IMR-90 (cell line): Measurements from ENCODE around the gene SYNE1. TPM values are rescaled to one million over a fixed set of nuclear protein-coding genes. Genes with fewer than 3 reads are reported as not detected.

Source experiments
- ATAC-seq: fragments of 200-7000 bp; cut with Tn5 transposase; 2 replicates; pipeline ENCODE4 v1.9.1; 2020; ENCODE audit warnings: low read depth, mild to moderate bottlenecking, moderate library complexity
- BruUV-seq: library from RNA; stranded (reverse); fragments of 400-500 nt; replicated peaks from 2 replicates; lab custom pipeline; 2021; lab: Mats Ljungman, UMichigan
- CTCF ChIA-PET: fragments of 300-600 bp; formaldehyde crosslinking; extraction: SDS; loops from one replicate; lab custom pipeline; 2021; ENCODE audit warnings: antibody characterized with exemption; lab: Yijun Ruan, JAX
- POLR2A ChIA-PET: fragments of 300-600 bp; sonication (Branson Sonifier 250); formaldehyde crosslinking; loops from one replicate; lab custom pipeline; 2022; ENCODE audit warnings: antibody characterized with exemption; ENCODE audit not compliant: unreplicated experiment; lab: Charles Lee
- DNase-seq: peaks from one replicate; pipeline ENCODE4 v3.0.0; 2013
- H2AFZ ChIP-seq: replicated peaks from 2 replicates; pipeline ENCODE3; 2013; ENCODE audit warnings: low read length, mild to moderate bottlenecking; ENCODE audit not compliant: poor library complexity
- H2AK5ac ChIP-seq: 2 replicates; pipeline ENCODE4 v1.6.1; 2013; ENCODE audit warnings: low read depth, low read length, inconsistent platforms
- H2AK9ac ChIP-seq: replicated peaks from 2 replicates; pipeline ENCODE3; 2013; ENCODE audit warnings: mild to moderate bottlenecking, low read depth, low read length, moderate library complexity; ENCODE audit not compliant: poor library complexity
- H2BK120ac ChIP-seq: 2 replicates; pipeline ENCODE4 v1.6.1; 2013; ENCODE audit warnings: low read depth, low read length, inconsistent platforms
- H2BK15ac ChIP-seq: 3 replicates; pipeline ENCODE4 v1.6.1; 2013; ENCODE audit warnings: low read depth, low read length, inconsistent platforms
- H2BK20ac ChIP-seq: 2 replicates; pipeline ENCODE4 v1.6.1; 2013; ENCODE audit warnings: low read depth, mild to moderate bottlenecking, inconsistent platforms, low read length, moderate library complexity
- H2BK5ac ChIP-seq: 2 replicates; pipeline ENCODE4 v1.6.1; 2013; ENCODE audit warnings: mild to moderate bottlenecking, low read depth, low read length, inconsistent platforms; ENCODE audit not compliant: poor library complexity, severe bottlenecking
- H3K14ac ChIP-seq: replicated peaks from 2 replicates; pipeline ENCODE4 v1.6.1; 2013; ENCODE audit warnings: low read depth, low read length, inconsistent platforms
- H3K18ac ChIP-seq: 2 replicates; pipeline ENCODE4 v1.6.1; 2013; ENCODE audit warnings: low read depth, low read length, control low read depth
- H3K23ac ChIP-seq: 2 replicates; pipeline ENCODE4 v1.6.1; 2013; ENCODE audit warnings: low read depth, low read length, inconsistent platforms
- H3K27ac ChIP-seq: 2 replicates; pipeline ENCODE4 v1.5.1; 2013; ENCODE audit warnings: mild to moderate bottlenecking, control low read depth, low read length; ENCODE audit not compliant: insufficient read depth
- H3K27me3 ChIP-seq: 2 replicates; pipeline ENCODE4 v1.6.1; 2013; ENCODE audit warnings: low read length; ENCODE audit not compliant: control insufficient read depth, insufficient read depth
- H3K36me3 ChIP-seq: 2 replicates; pipeline ENCODE4 v1.6.1; 2013; ENCODE audit warnings: low read length, mixed read lengths; ENCODE audit not compliant: control insufficient read depth, insufficient read depth
- H3K4ac ChIP-seq: 2 replicates; pipeline ENCODE4 v1.6.1; 2013; ENCODE audit warnings: low read depth, low read length, inconsistent platforms
- H3K4me1 ChIP-seq: 2 replicates; pipeline ENCODE4 v1.6.1; 2013; ENCODE audit warnings: low read length, mixed read lengths; ENCODE audit not compliant: control insufficient read depth, insufficient read depth
- H3K4me2 ChIP-seq: 2 replicates; pipeline ENCODE4 v1.6.1; 2013; ENCODE audit warnings: low read depth, mild to moderate bottlenecking, control low read depth, low read length, moderate library complexity
- H3K4me3 ChIP-seq: 2 replicates; pipeline ENCODE4 v1.5.1; 2013; ENCODE audit warnings: low read depth, mild to moderate bottlenecking, control low read depth, low read length, moderate library complexity; ENCODE audit not compliant: insufficient read depth
- H3K56ac ChIP-seq: 2 replicates; pipeline ENCODE4 v1.6.1; 2013; ENCODE audit warnings: low read length, inconsistent platforms; ENCODE audit not compliant: insufficient read depth; ENCODE audit errors: extremely low read depth
- H3K79me1 ChIP-seq, 2 experiments: 2 replicates each; pipeline ENCODE4 v1.6.1; 2013; ENCODE audit warnings: low read length in 2 of 2, inconsistent platforms in 1 of 2, low read depth in 1 of 2
- H3K9ac ChIP-seq: 2 replicates; pipeline ENCODE4 v1.6.1; 2013; ENCODE audit warnings: low read depth, low read length, control low read depth
- H3K9me1 ChIP-seq: 2 replicates; pipeline ENCODE4 v1.6.1; 2013; ENCODE audit warnings: low read length, inconsistent platforms; ENCODE audit not compliant: insufficient read depth
- H3K9me3 ChIP-seq: 2 replicates; pipeline ENCODE4 v1.6.1; 2013; ENCODE audit warnings: low read length; ENCODE audit not compliant: control insufficient read depth, insufficient read depth
- H4K20me1 ChIP-seq: 2 replicates; pipeline ENCODE4 v1.6.1; 2013; ENCODE audit warnings: low read length, inconsistent platforms; ENCODE audit not compliant: insufficient read depth
- H4K5ac ChIP-seq: 2 replicates; pipeline ENCODE4 v1.6.1; 2013; ENCODE audit warnings: mild to moderate bottlenecking, low read depth, low read length, control low read depth
- H4K8ac ChIP-seq, 2 experiments: 2 replicates each; pipeline ENCODE4 v1.6.1; 2013; ENCODE audit warnings: low read depth in 2 of 2, low read length in 2 of 2, control low read depth in 1 of 2, inconsistent platforms in 1 of 2
- H4K91ac ChIP-seq: 2 replicates; pipeline ENCODE4 v1.6.1; 2013; ENCODE audit warnings: low read depth, low read length, inconsistent platforms; ENCODE audit not compliant: insufficient read depth
- BHLHE40 ChIP-seq: fragments of 150-350 bp; IDR thresholded peaks from 2 replicates; pipeline ENCODE4 v1.6.1; 2016; ENCODE audit warnings: mild to moderate bottlenecking, low read depth, low read length
- CEBPB ChIP-seq: IDR thresholded peaks from 2 replicates; pipeline ENCODE4 v1.6.1; 2012; ENCODE audit warnings: low read depth, low read length, improper control_type of control experiment
- MAFK ChIP-seq: IDR thresholded peaks from 2 replicates; pipeline ENCODE4 v1.6.1; 2012; ENCODE audit warnings: low read depth, low read length, improper control_type of control experiment
- MXI1 ChIP-seq: IDR thresholded peaks from 2 replicates; pipeline ENCODE4 v1.6.1; 2012; ENCODE audit warnings: low read depth, mild to moderate bottlenecking, low read length, moderate library complexity, borderline replicate concordance
- NFE2L2 ChIP-seq: fragments of 150-350 bp; IDR thresholded peaks from 2 replicates; pipeline ENCODE4 v1.6.1; 2016; ENCODE audit warnings: low read depth, mild to moderate bottlenecking, low read length
- POLR2A ChIP-seq: IDR thresholded peaks from 2 replicates; pipeline ENCODE4 v1.6.1; 2012; ENCODE audit warnings: mild to moderate bottlenecking, low read depth, low read length
- RAD21 ChIP-seq: IDR thresholded peaks from 2 replicates; pipeline ENCODE4 v1.6.1; 2012; ENCODE audit warnings: low read length, improper control_type of control experiment
- RCOR1 ChIP-seq: IDR thresholded peaks from 2 replicates; pipeline ENCODE4 v1.6.1; 2012; ENCODE audit warnings: mild to moderate bottlenecking, low read length, improper control_type of control experiment; ENCODE audit not compliant: insufficient replicate concordance
- RFX5 ChIP-seq: IDR thresholded peaks from 2 replicates; pipeline ENCODE4 v1.8.0; 2012; ENCODE audit warnings: low read depth, mild to moderate bottlenecking, low read length, moderate library complexity
- SMC3 ChIP-seq: fragments of 150-350 bp; IDR thresholded peaks from 2 replicates; pipeline ENCODE4 v1.6.1; 2016; ENCODE audit warnings: low read depth, mild to moderate bottlenecking, antibody characterized with exemption, low read length, moderate library complexity
- WGBS, 2 experiments: methylation state at CpG; one replicate each; pipeline versions ENCODE4 v1.1.5 to v1.1.7; 2013; ENCODE audit warnings: missing lambda C conversion rate in 2 of 2; ENCODE audit not compliant: insufficient read length in 1 of 2; ENCODE audit errors: extremely low coverage in 2 of 2; 5-methylcytosine and 5-hydroxymethylcytosine counted together
- dilution Hi-C: fragments of 300-500 bp; cut with HindIII; formaldehyde crosslinking; loops from one replicate; pipeline ENCODE4 v1.14.3; 2018; ENCODE audit warnings: low sequenced_read_pairs; ENCODE audit not compliant: unreplicated experiment
- in situ Hi-C: fragments of 300-500 bp; cut with MboI; formaldehyde crosslinking; loops from 3 replicates; pipeline ENCODE4 v1.14.3; 2019; ENCODE audit warnings: low sequenced_read_pairs, inconsistent platforms, mixed read lengths
- intact Hi-C: fragments of 100-400 bp; cut with micrococcal nuclease; formaldehyde crosslinking; loops from 2 replicates; pipeline ENCODE4 v1.10.0; 2022
- polyA plus RNA-seq, 3 experiments: library from polyadenylated mRNA; depleted of rRNA; stranded (reverse); fragments of >200 nt; gene quantifications; 2 replicates each; pipeline ENCODE4 v1.2.3, GENCODE V29; 2012; ENCODE audit warnings: low replicate concordance in 1 of 3
- total RNA-seq: library from RNA; depleted of rRNA; stranded (reverse); fragments of >200 nt; gene quantifications from 2 replicates; pipeline ENCODE4 v1.2.3, GENCODE V29; 2012
- TF ChIP-seq, protein P1 (sequence below): conservative IDR thresholded peaks from 2 replicates; pipeline ENCODE4 v1.5.1; 2012; ENCODE audit warnings: mild to moderate bottlenecking, low read depth, low read length, improper control_type of control experiment
- TF ChIP-seq, protein P2 (sequence below): fragments of 150-350 bp; IDR thresholded peaks from 2 replicates; pipeline ENCODE4 v1.6.1; 2016; ENCODE audit warnings: low read depth, mild to moderate bottlenecking, low read length, moderate library complexity, borderline replicate concordance

SYNE1 gene
- total and polyA plus RNA-seq, 2 of the 4 experiments (the other 2 are of a cell fraction): 34.1 to 159 TPM

DNA sequence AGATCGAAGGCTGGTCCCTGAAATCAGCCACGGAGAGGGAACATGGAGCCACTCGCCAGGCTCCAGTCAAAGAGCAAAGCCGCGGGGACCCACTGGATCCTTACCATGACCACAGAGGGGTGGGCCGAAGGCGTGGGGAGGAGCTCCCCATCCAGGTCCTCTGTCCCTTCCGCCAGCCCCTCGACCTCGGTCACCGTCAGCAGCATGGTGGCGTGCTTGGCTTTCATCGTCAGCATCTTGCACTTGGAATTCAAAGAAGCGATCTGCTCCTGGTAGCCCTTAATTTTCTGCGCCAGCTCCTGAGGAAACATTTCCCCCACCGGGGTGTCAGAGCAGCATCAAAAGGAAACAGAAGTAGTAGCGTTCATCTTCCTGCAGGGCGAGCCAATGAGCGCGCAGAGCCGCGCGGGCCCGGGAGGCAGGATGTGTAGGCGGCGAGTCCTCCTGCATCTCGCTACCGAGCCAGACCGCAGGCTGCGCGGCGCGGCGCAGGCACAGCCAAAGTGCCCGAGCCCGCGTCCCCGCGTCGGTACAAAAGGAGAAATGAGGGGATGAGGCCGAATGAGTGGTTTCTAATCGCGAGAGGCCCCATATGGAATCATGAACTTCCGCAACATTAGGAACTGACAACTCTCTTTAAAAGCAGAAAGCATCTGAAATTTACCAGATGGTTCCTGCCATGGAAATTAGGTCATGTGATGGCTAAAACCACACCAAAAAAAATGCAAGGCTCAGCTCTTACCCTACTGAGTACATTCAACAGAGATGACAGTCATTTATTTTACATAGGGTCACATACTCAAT is 335.2 kb downstream of the SYNE1 start:
- peak overlapping the region; percentile 63 for H4K5ac ChIP-seq
- no peaks in the 10 kb centered on the region for H3K27me3 ChIP-seq
- ChIA-PET POLR2A (interaction anchor here (0.6 to 1.1 kb wide), 2 partner anchors 15 to 18 kb away, joined by 3 to 6 read pairs; no protein-coding TSS in a partner anchor), CTCF (interaction anchor here (0.6 to 2.1 kb wide), 4 partner anchors 16 to 63 kb away, joined by 3 to 10 read pairs (median 6); no protein-coding TSS in a partner anchor)
- 0% methylated on average over 17 of the region's 44 CpGs; no CpG with 5 or more reads in 1 of the 2 experiments for WGBS, 2 experiments
- H3K23ac ChIP-seq: peak overlapping the region; percentile 50; the same call in 1 of the 2 replicates
- dilution Hi-C loops: no loop called here
- peaks cover 7% of the 10 kb centered on the region for H3K36me3 ChIP-seq
- H3K27ac ChIP-seq: peak overlapping the region; percentile 86
- H3K4me3 ChIP-seq: peak overlapping the region; percentile 77
- peak overlapping the region; percentile 76 for H2BK120ac ChIP-seq
- peak overlapping the region; percentile 56; the same call in 1 of the 2 replicates for H3K14ac ChIP-seq
- peaks cover 6% of the 10 kb centered on the region; the same call in 1 of the 2 replicates for H3K9me1 ChIP-seq
- in situ Hi-C loops: no loop called here
- intact Hi-C loops: loop anchor here (1.0 to 10.0 kb wide), 2 partner anchors 36 to 373 kb away; no protein-coding TSS in a partner anchor
- peak overlapping the region; percentile 52 for H2BK20ac ChIP-seq
- peak overlapping the region; percentile 61; the same call in 1 of the 2 replicates for H4K91ac ChIP-seq
- H2AK9ac ChIP-seq: peak overlapping the region; percentile 83
- peak overlapping the region; percentile 47; the same call in 2 of the 3 replicates for H2BK15ac ChIP-seq
- peak overlapping the region; percentile 57; the same call in 1 of the 2 replicates for H3K56ac ChIP-seq
- peak overlapping the region; percentile 20 to 72; a peak in 1 of 4 replicates for H4K8ac ChIP-seq
- peak overlapping the region; percentile 68 for H3K4ac ChIP-seq
- peak overlapping the region; percentile 78 for H3K18ac ChIP-seq
- peak overlapping the region; percentile 78 for H2BK5ac ChIP-seq
- peak; percentile 98 for ATAC-seq
- H2AK5ac ChIP-seq: no peak overlapping the region
- H4K20me1 ChIP-seq: peaks cover 3% of the 10 kb centered on the region
- no TSS peak for BruUV-seq
- H3K9ac ChIP-seq: peak overlapping the region; percentile 60
- DNase-seq: peak; percentile 90
- peaks cover 5% of the 10 kb centered on the region; the same call in 1 of the 2 replicates for H3K4me1 ChIP-seq
- peaks cover 9 to 10% of the 10 kb centered on the region in 2 experiments; a peak in 3 of 4 replicates for H3K79me1 ChIP-seq
- peak overlapping the region; percentile 93 for H2AFZ ChIP-seq
- H3K9me3 ChIP-seq: no peaks in the 10 kb centered on the region
- H3K4me2 ChIP-seq: peak overlapping the region; percentile 89
- TF ChIP-seq RFX5: no peak
- TF ChIP-seq CEBPB: no peak
- TF ChIP-seq RCOR1: no peak
- TF ChIP-seq, protein P1, sequence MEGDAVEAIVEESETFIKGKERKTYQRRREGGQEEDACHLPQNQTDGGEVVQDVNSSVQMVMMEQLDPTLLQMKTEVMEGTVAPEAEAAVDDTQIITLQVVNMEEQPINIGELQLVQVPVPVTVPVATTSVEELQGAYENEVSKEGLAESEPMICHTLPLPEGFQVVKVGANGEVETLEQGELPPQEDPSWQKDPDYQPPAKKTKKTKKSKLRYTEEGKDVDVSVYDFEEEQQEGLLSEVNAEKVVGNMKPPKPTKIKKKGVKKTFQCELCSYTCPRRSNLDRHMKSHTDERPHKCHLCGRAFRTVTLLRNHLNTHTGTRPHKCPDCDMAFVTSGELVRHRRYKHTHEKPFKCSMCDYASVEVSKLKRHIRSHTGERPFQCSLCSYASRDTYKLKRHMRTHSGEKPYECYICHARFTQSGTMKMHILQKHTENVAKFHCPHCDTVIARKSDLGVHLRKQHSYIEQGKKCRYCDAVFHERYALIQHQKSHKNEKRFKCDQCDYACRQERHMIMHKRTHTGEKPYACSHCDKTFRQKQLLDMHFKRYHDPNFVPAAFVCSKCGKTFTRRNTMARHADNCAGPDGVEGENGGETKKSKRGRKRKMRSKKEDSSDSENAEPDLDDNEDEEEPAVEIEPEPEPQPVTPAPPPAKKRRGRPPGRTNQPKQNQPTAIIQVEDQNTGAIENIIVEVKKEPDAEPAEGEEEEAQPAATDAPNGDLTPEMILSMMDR: peak; percentile 49
- TF ChIP-seq BHLHE40: peak; percentile 10; the same call in 1 of the 2 replicates
- TF ChIP-seq MXI1: peak; percentile 81; the same call in 1 of the 2 replicates
- TF ChIP-seq, protein P2, sequence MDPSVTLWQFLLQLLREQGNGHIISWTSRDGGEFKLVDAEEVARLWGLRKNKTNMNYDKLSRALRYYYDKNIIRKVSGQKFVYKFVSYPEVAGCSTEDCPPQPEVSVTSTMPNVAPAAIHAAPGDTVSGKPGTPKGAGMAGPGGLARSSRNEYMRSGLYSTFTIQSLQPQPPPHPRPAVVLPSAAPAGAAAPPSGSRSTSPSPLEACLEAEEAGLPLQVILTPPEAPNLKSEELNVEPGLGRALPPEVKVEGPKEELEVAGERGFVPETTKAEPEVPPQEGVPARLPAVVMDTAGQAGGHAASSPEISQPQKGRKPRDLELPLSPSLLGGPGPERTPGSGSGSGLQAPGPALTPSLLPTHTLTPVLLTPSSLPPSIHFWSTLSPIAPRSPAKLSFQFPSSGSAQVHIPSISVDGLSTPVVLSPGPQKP: no peak
- TF ChIP-seq SMC3: peak; percentile 25
- peak; percentile 58; the same call in 1 of the 2 replicates for TF ChIP-seq MAFK
- TF ChIP-seq NFE2L2: no peak
- TF ChIP-seq POLR2A: peak; percentile 77
- peak; percentile 37 for TF ChIP-seq RAD21
